Measurements from ENCODE around the gene MAML3.

DNA sequence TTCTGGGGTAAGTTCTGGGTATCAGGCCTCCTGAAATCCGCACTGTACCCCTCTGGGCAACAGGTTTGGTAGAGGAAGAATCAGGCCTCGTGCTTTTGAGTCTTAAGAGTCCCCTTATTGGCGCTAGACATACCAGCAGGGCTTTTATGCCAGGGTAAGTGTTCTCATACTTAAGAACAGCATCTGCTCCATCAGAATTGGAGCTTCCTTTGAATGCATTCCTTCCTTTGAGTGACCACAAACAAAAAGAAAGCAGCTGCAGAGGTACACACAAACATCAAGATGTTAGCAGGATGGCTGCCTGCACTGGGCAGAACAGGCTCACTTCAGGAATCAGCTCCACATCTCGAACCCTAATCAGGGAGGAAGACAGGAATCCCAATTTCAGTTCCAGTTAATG is 331.6 kb downstream of the MAML3 start:
- TF ChIP-seq POLR2A (IDR thresholded peaks at IDR 0.05; ENCODE audit: low read length): no peak
- TF ChIP-seq GATA1 (IDR thresholded peaks at IDR 0.05; ENCODE audit: low read depth, low read length): no peak
